Smooth muscle cell of bladder (primary cell): ENCODE data around the gene MGAT2. TPM values are rescaled to one million over a fixed set of nuclear protein-coding genes. Genes with fewer than 3 reads are reported as not detected.

Experiments used
- total RNA-seq: library from RNA; depleted of rRNA; stranded (reverse); fragments of >200 nt; gene quantifications from 2 replicates; pipeline ENCODE4 v1.2.3, GENCODE V29; 2014

The MGAT2 gene
- total RNA-seq = 76.2 and 79.8 TPM in 2 replicates

GRCh38 chr14:49620182-49621113 lies at the start of gene MGAT2, which contains the start of gene RPL36AL:
Gene MGAT2 (plus strand): TSS chr14:49620799. CDS start chr14:49621269, 470 bp downstream.
Gene RPL36AL (minus strand): TSS chr14:49620626. CDS start chr14:49619104, 1,522 bp downstream.

GRCh38 chr14:49585803-49586672 lies 34.6 kb upstream of the MGAT2 start, which contains the start of gene RPS29:
Gene RPS29 (minus strand): TSS chr14:49586380. CDS start chr14:49586346, 34 bp downstream.

DNA sequence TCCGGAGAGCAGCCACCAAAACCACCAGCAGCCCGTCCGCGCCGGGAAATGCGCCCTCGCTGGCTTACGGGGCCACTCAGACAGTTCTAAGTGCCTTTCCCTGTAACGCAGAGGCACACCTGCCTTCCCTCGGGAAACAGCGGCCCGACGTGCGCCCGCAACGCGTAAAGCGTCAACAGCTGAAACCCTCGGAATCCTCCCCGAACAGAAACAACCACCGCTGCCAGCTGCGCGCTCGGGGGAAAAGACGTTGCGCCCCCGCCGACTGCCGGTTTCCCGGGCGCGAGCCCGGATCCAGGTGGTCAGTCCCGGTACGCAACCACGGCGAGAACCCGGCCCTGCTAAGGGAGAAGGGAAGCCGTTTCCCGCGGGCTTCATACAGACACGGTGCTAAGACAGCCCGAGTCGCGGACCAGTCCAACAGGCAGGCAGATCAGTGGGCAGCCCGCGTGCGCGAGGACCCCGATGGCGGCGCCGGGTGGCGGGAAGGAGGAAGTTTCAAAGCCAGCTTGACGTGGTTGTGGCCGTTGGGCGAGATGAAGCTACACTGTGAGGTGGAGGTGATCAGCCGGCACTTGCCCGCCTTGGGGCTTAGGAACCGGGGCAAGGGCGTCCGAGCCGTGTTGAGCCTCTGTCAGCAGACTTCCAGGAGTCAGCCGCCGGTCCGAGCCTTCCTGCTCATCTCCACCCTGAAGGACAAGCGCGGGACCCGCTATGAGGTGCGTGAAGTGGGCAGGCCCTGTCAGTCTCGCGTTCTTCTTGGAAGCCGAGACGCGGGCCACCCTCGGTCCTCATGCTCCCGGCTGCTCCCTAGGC lies 21.9 kb upstream of the MGAT2 start, which contains the start of gene LRR1:
TSS of gene LRR1 (plus strand) at position 456 of the 816 bp plus-strand sequence. CDS start at position 537, 81 bp downstream.

DNA sequence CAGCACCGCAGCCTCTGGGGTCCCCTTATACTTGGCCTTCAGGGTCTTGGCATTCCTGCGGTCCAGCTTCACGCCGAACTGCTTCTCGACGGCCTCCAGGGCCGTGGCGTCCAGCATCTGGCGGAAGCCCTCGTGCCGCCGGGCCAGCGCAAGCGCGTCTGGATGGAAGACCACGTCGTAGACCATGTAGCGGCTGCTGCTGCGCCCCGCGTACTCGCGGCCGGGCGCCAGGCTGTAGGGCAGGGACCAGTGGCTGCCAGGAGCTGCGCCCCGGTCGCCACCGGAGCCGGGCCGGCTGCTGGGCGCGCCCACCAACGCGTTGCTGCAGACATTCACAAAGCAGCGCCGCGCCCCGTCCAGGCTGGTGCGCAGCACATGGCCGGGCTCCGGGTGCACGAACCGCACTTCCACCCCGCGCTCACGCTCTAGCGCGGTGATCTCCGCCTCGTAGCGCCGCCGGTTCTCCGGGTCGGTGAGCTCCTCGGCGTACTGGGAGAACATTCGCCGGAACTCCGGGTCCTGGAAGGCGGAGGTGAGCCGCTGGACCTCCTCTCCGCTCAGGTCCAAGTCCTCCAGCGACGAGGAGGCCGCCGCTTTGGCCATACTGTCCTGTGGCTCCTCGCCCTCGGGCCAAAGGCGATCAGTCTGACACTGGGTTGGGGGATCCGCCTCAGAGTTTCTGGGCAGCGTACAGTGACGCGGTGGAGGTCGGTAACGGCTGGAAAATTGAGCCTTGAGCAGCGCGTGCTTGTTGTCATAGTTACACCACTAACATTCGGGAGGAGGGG lies 14.1 kb downstream of the MGAT2 start, which contains the start of gene DNAAF2:
TSS of gene DNAAF2 (minus strand) at position 698 of the 788 bp plus-strand sequence. CDS start at position 603, 95 bp downstream.

Other genes with a start within 250 kb of the MGAT2 start
- gene RPS29, start 34.4 kb upstream of the MGAT2 start, total RNA-seq = 1,753 and 2,443 TPM in 2 replicates
- 9.1 and 10.0 TPM in 2 replicates for gene LRR1, start 21.9 kb upstream of the MGAT2 start, total RNA-seq
- 441 and 446 TPM in 2 replicates for gene RPL36AL, start 173 bp upstream of the MGAT2 start, total RNA-seq
- 6.3 and 7.3 TPM in 2 replicates for gene DNAAF2, start 14.4 kb downstream of the MGAT2 start, total RNA-seq
- gene POLE2, start 67.4 kb downstream of the MGAT2 start, total RNA-seq = 2.4 TPM in 2 replicates
- 3.4 and 4.0 TPM in 2 replicates for gene KLHDC1, start 72.3 kb downstream of the MGAT2 start, total RNA-seq
- gene KLHDC2, start 147.4 kb downstream of the MGAT2 start, total RNA-seq = 93.2 and 106 TPM in 2 replicates
- gene NEMF, start 232.0 kb downstream of the MGAT2 start, total RNA-seq = 57.0 and 67.0 TPM in 2 replicates